GM19025 (cell line): ENCODE results near the gene REPS1.

Source experiments
- ATAC-seq: cut with Tn5 transposase; IDR thresholded peaks from one replicate; pipeline ENCODE4 v1.9.1; 2021; ENCODE audit warnings: mild to moderate bottlenecking, low read depth, moderate library complexity; ENCODE audit not compliant: unreplicated experiment

The REPS1 gene

GRCh38 chr6:138864343-138864890 is 123.6 kb downstream of the REPS1 start:
- ATAC-seq, result no peak

- no peak for ATAC-seq
Measured at GRCh38 chr6:138863321-138863720, 124.7 kb downstream of the REPS1 start.

- no peak for ATAC-seq
Measured at GRCh38 chr6:138862456-138862855, 125.6 kb downstream of the REPS1 start.

- no peak for ATAC-seq
Measured at GRCh38 chr6:138857775-138858174, 130.3 kb downstream of the REPS1 start.

- no peak for ATAC-seq
Measured at GRCh38 chr6:138856654-138857053, 131.4 kb downstream of the REPS1 start.
